ENCODE data around the gene TRIP12. TPM values are rescaled to one million over a fixed set of nuclear protein-coding genes. Genes with fewer than 3 reads are reported as not detected.
A peak's percentile ranks its signal among the peaks of the same experiment; 100 is the strongest.

TRIP12 gene
- total RNA-seq, 2 experiments from 2014 or later: 151 to 178 TPM

- Mint-ChIP-seq H3K4me3 (no peak overlapping the region), H3K27me3 (no peaks in the 10 kb centered on the region), H3K9me3 (no peaks in the 10 kb centered on the region), H3K27ac (peak overlapping the region; percentile 61), H3K4me1 (ENCODE audit: low read depth) (peaks cover 65% of the 10 kb centered on the region), H3K36me3 (ENCODE audit: low read depth) (peaks cover 54% of the 10 kb centered on the region)
- ChIA-PET POLR2A (no interaction called here), CTCF (interaction anchor here (1.2 kb wide), 2 partner anchors 20 to 84 kb away, joined by 4 to 5 read pairs; no protein-coding TSS in a partner anchor)
- intact Hi-C loops (cut with DNase I, micrococcal nuclease): loop anchor here in 1 of 2 experiments (1.0 kb wide), 1 partner anchor 84 kb away; no protein-coding TSS in a partner anchor
- peaks cover 22% of the 10 kb centered on the region for H3K36me3 ChIP-seq (ENCODE audit: insufficient read depth, low read length)
- H3K4me1 ChIP-seq (ENCODE audit: insufficient read depth, low read length): no peaks in the 10 kb centered on the region
- DNase-seq: no peak
- no peaks in the 10 kb centered on the region for H3K27me3 ChIP-seq (ENCODE audit: control insufficient read depth in 1 of 2, insufficient read depth in 2 of 2, low read length in 2 of 2)
- ATAC-seq (ENCODE audit: poor library complexity): no peak
- H3K4me3 ChIP-seq (ENCODE audit: low read length): no peak overlapping the region
- no peak for TF ChIP-seq CTCF (IDR thresholded peaks at IDR 0.05)
- H3K27ac ChIP-seq (ENCODE audit: low read depth in 1 of 2, low read length in 2 of 2): no peak overlapping the region
- H3K9me3 ChIP-seq (ENCODE audit: control insufficient read depth in 1 of 2, insufficient read depth in 1 of 2, low read length in 2 of 2): no peaks in the 10 kb centered on the region
Measured at GRCh38 chr2:229884775-229885699, 36.8 kb downstream of the TRIP12 start.

- H3K36me3 Mint-ChIP-seq (ENCODE audit: low read depth): peaks cover 63% of the 10 kb centered on the region
Measured at GRCh38 chr2:229882583-229882982, 39.2 kb downstream of the TRIP12 start.

GRCh38 chr2:229880892-229881586 lies 40.8 kb downstream of the TRIP12 start:
- H3K4me3 Mint-ChIP-seq: no peak overlapping the region
- ChIA-PET POLR2A (no interaction called here), CTCF (no interaction called here)
- no peak for ATAC-seq (ENCODE audit: poor library complexity)
- intact Hi-C loops (cut with DNase I, micrococcal nuclease): no loop called here
- H3K27ac ChIP-seq (ENCODE audit: low read depth in 1 of 2, low read length in 2 of 2): no peak overlapping the region
- H3K9me3 ChIP-seq (ENCODE audit: control insufficient read depth in 1 of 2, insufficient read depth in 1 of 2, low read length in 2 of 2): no peaks in the 10 kb centered on the region
- H3K9me3 Mint-ChIP-seq: no peaks in the 10 kb centered on the region
- no peaks in the 10 kb centered on the region for H3K4me1 ChIP-seq (ENCODE audit: insufficient read depth, low read length)
- no peaks in the 10 kb centered on the region for H3K27me3 Mint-ChIP-seq
- H3K4me3 ChIP-seq (ENCODE audit: low read length): no peak overlapping the region
- peak overlapping the region; percentile 30 for H3K27ac Mint-ChIP-seq
- peaks cover 43% of the 10 kb centered on the region for H3K36me3 ChIP-seq (ENCODE audit: insufficient read depth, low read length)
- H3K27me3 ChIP-seq (ENCODE audit: control insufficient read depth in 1 of 2, insufficient read depth in 2 of 2, low read length in 2 of 2): no peaks in the 10 kb centered on the region
- DNase-seq: no peak
- TF ChIP-seq CTCF (IDR thresholded peaks at IDR 0.05): no peak
- H3K36me3 Mint-ChIP-seq (ENCODE audit: low read depth): peaks cover 67% of the 10 kb centered on the region
- H3K4me1 Mint-ChIP-seq (ENCODE audit: low read depth): peaks cover 50% of the 10 kb centered on the region

More at GRCh38 chr2:229882583-229882982, 39.2 kb downstream of the TRIP12 start:
- Mint-ChIP-seq H3K27ac (peak overlapping the region; percentile 21), H3K9me3 (no peaks in the 10 kb centered on the region), H3K4me1 (ENCODE audit: low read depth) (peaks cover 54% of the 10 kb centered on the region), H3K4me3 (no peak overlapping the region), H3K27me3 (no peaks in the 10 kb centered on the region)
- Histone ChIP-seq H3K36me3 (ENCODE audit: insufficient read depth, low read length) (peaks cover 40% of the 10 kb centered on the region), H3K27ac (ENCODE audit: low read depth in 1 of 2, low read length in 2 of 2) (no peak overlapping the region), H3K4me3 (ENCODE audit: low read length) (no peak overlapping the region), H3K9me3 (ENCODE audit: control insufficient read depth in 1 of 2, insufficient read depth in 1 of 2, low read length in 2 of 2) (no peaks in the 10 kb centered on the region), H3K4me1 (ENCODE audit: insufficient read depth, low read length) (no peaks in the 10 kb centered on the region), H3K27me3 (ENCODE audit: control insufficient read depth in 1 of 2, insufficient read depth in 2 of 2, low read length in 2 of 2) (no peaks in the 10 kb centered on the region)
- CTCF ChIA-PET: no interaction called here
- ATAC-seq (ENCODE audit: poor library complexity) (no peak), DNase-seq (no peak)
- POLR2A ChIA-PET: no interaction called here
- no peak for TF ChIP-seq CTCF (IDR thresholded peaks at IDR 0.05)
- intact Hi-C loops (cut with DNase I, micrococcal nuclease): no loop called here
